ENCODE data around the gene TMEM145. TPM values are rescaled to one million over a fixed set of nuclear protein-coding genes. Genes with fewer than 3 reads are reported as not detected.

Gene TMEM145
- total RNA-seq, 4 donors from 2014 or later = not detected

GRCh38 chr19:42281146-42281826 is 31.8 kb upstream of the TMEM145 start:
- WGBS = 0% methylated on average over 5 of the region's 25 CpGs
- H3K36me3 ChIP-seq = peaks cover 0 to 6% (median 0%) of the 10 kb centered on the region in 4 donors
- H3K27ac ChIP-seq (replicated peaks in 1 of 4) = peak overlapping the region; percentile 94 to 99 (median 98)
- H3K9me3 ChIP-seq = no peaks in the 10 kb centered on the region
- no peak for TF ChIP-seq POLR2A (IDR thresholded peaks at IDR 0.05; ENCODE audit: low read depth)
- peak; percentile 44 to 46 for TF ChIP-seq POLR2AphosphoS5 (IDR thresholded peaks at IDR 0.05)
- TF ChIP-seq EP300 (IDR thresholded peaks at IDR 0.05) = no peak
- peak in 1 of 3 experiments; percentile 22 for TF ChIP-seq CTCF (IDR thresholded peaks at IDR 0.05)
- peak overlapping the region; percentile 74 to 98 (median 85) for H3K4me3 ChIP-seq
- no peaks in the 10 kb centered on the region for H3K27me3 ChIP-seq
- intact Hi-C loops (cut with DNase I) = no loop called here
- no peak for DNase-seq (ENCODE audit: extremely low spot score)
- peaks cover 79 to 92% (median 87%) of the 10 kb centered on the region in 4 donors for H3K4me1 ChIP-seq

GRCh38 chr19:42281827-42282762 is 31.0 kb upstream of the TMEM145 start:
- Histone ChIP-seq H3K4me1 (peaks cover 79 to 92% (median 87%) of the 10 kb centered on the region in 4 donors), H3K27ac (replicated peaks in 1 of 4) (peak overlapping the region; percentile 94 to 99 (median 98)), H3K27me3 (no peaks in the 10 kb centered on the region), H3K36me3 (peaks cover under 1 to 4% (median 3%) of the 10 kb centered on the region in 4 donors), H3K9me3 (no peaks in the 10 kb centered on the region), H3K4me3 (peak overlapping the region; percentile 74 to 98 (median 85))
- 18% methylated on average over 6 of the region's 7 CpGs for WGBS
- DNase-seq (ENCODE audit: extremely low spot score) = no peak
- intact Hi-C loops (cut with DNase I) = no loop called here
- no peak for TF ChIP-seq POLR2A (IDR thresholded peaks at IDR 0.05; ENCODE audit: low read depth)
- no peak for TF ChIP-seq EP300 (IDR thresholded peaks at IDR 0.05)
- no peak for TF ChIP-seq CTCF (IDR thresholded peaks at IDR 0.05)
- TF ChIP-seq POLR2AphosphoS5 (IDR thresholded peaks at IDR 0.05) = peak in 1 of 2 donors; percentile 8

- Histone ChIP-seq H3K27ac (replicated peaks in 1 of 4) (peak overlapping the region; percentile 94 to 99 (median 98)), H3K36me3 (peaks cover 8 to 11% (median 11%) of the 10 kb centered on the region in 4 donors), H3K9me3 (no peaks in the 10 kb centered on the region), H3K4me3 (peak overlapping the region in 3 of 4 donors; percentile 68 to 93 (median 73)), H3K4me1 (peaks cover 72 to 86% (median 81%) of the 10 kb centered on the region in 4 donors), H3K27me3 (no peaks in the 10 kb centered on the region)
- TF ChIP-seq EP300 (IDR thresholded peaks at IDR 0.05) (no peak), POLR2A (IDR thresholded peaks at IDR 0.05; ENCODE audit: low read depth) (no peak)
- intact Hi-C loops (cut with DNase I) = no loop called here
- 47% methylated on average over 4 of the region's 4 CpGs for WGBS
- no peak for DNase-seq (ENCODE audit: extremely low spot score)
Observed at GRCh38 chr19:42282819-42283187, 30.3 kb upstream of the TMEM145 start.

- Histone ChIP-seq H3K27ac (replicated peaks in 1 of 4) (peak overlapping the region; percentile 94 to 99 (median 98)), H3K27me3 (no peaks in the 10 kb centered on the region), H3K36me3 (peaks cover 14 to 17% (median 17%) of the 10 kb centered on the region in 4 donors), H3K4me3 (peak overlapping the region; percentile 63 to 93 (median 70)), H3K9me3 (no peaks in the 10 kb centered on the region), H3K4me1 (peaks cover 66 to 80% (median 74%) of the 10 kb centered on the region in 4 donors)
- 4% methylated on average over 14 of the region's 74 CpGs for WGBS
- intact Hi-C loops (cut with DNase I) = no loop called here
- TF ChIP-seq CTCF (IDR thresholded peaks at IDR 0.05) (peak in 1 of 3 experiments; percentile 13), POLR2AphosphoS5 (IDR thresholded peaks at IDR 0.05) (peak; percentile 85 to 90), EP300 (IDR thresholded peaks at IDR 0.05) (no peak), POLR2A (IDR thresholded peaks at IDR 0.05; ENCODE audit: low read depth) (peak; percentile 79)
- peak; percentile 99 for DNase-seq (ENCODE audit: extremely low spot score)
Observed at GRCh38 chr19:42283188-42284065, 29.7 kb upstream of the TMEM145 start.

Measured in esophagus muscularis mucosa (tissue), 4 donors.